Thoracic aorta (tissue), 2 donors: ENCODE data around the gene KCNA1. TPM values are rescaled to one million over a fixed set of nuclear protein-coding genes. Genes with fewer than 3 reads are reported as not detected.
"Not testable (repeated sequence)": the region's sequence is repeated elsewhere in the genome, so short reads cannot be mapped to it uniquely, and the experiment has no call there.

Experiments
- ATAC-seq: fragments of 150-250 bp; one replicate; pipeline ENCODE4 v1.8.0; 2017; ENCODE audit warnings: low read depth; ENCODE audit not compliant: insufficient number of reproducible peaks, low FRiP score
- DNase-seq: peaks from one replicate; pipeline ENCODE4 v3.0.0-alpha.2; 2020; ENCODE audit warnings: low spot score
- H3K27ac ChIP-seq, 2 donors: fragments of 200-600 bp; sonication (generic); 1 replicate in 1 of 2; 2 replicates in 1 of 2; pipeline ENCODE4 v1.5.1; 2016; ENCODE audit warnings: mild to moderate bottlenecking in 2 of 2, moderate library complexity in 2 of 2
- H3K27me3 ChIP-seq: fragments of 200-600 bp; sonication (generic); replicated peaks from 2 replicates; pipeline ENCODE4 v1.6.0; 2016; ENCODE audit warnings: mild to moderate bottlenecking; ENCODE audit not compliant: insufficient read depth
- H3K36me3 ChIP-seq: fragments of 200-600 bp; sonication (generic); one replicate; pipeline ENCODE4 v1.5.1; 2016
- H3K4me1 ChIP-seq, 2 donors: fragments of 200-600 bp; sonication (generic); 1 replicate in 1 of 2; 2 replicates in 1 of 2; pipeline versions ENCODE4 v1.5.1 to v1.6.0; 2016; ENCODE audit warnings: low read depth in 2 of 2, mild to moderate bottlenecking in 1 of 2; ENCODE audit not compliant: control insufficient read depth in 1 of 2
- H3K4me3 ChIP-seq: fragments of 200-600 bp; sonication (generic); 2 replicates; pipeline ENCODE4 v1.5.1; 2016; ENCODE audit warnings: mild to moderate bottlenecking
- H3K9me3 ChIP-seq: fragments of 200-600 bp; sonication (generic); 2 replicates; pipeline ENCODE4 v1.5.1; 2016
- total RNA-seq, 2 donors: library from RNA; depleted of rRNA; stranded (reverse); fragments of >200 nt; gene quantifications; one replicate each; pipeline versions ENCODE4 v1.1.0 to v1.2.3, GENCODE V29; 2016
- TF ChIP-seq, protein P1 (sequence below): fragments of 200-600 bp; sonication (generic); IDR thresholded peaks from one replicate; pipeline ENCODE4 v1.5.1; 2019; ENCODE audit warnings: antibody characterized with exemption

Gene KCNA1
- total RNA-seq, 2 donors from 2014 or later: 0.85 TPM; not detected in 1

DNA sequence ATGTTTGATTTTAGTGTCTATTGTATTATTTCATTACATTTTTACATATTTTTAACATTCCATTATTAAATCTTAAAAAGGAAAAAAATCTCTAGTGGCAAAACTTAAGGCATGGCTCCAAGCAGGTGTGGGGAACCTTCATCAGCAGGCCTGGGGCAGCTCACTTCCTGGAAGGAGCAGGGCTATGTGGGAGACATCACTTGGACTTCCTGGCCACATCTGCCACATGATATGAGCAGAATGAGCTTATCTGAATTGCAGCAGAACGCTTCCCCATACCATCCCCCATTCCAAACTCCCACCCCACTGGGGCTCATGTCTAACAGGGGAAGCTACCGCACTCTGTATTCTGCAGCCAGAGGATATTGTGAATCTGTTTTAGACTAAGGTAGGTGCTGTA, 35.0 kb upstream of the KCNA1 start:
- Histone ChIP-seq H3K9me3 (peaks cover 4% of the 10 kb centered on the region), H3K27me3 (no peaks in the 10 kb centered on the region), H3K4me1 (no peaks in the 10 kb centered on the region), H3K36me3 (no peaks in the 10 kb centered on the region), H3K4me3 (no peak overlapping the region), H3K27ac (no peak overlapping the region)
- ATAC-seq: no peak
- TF ChIP-seq, protein P1, sequence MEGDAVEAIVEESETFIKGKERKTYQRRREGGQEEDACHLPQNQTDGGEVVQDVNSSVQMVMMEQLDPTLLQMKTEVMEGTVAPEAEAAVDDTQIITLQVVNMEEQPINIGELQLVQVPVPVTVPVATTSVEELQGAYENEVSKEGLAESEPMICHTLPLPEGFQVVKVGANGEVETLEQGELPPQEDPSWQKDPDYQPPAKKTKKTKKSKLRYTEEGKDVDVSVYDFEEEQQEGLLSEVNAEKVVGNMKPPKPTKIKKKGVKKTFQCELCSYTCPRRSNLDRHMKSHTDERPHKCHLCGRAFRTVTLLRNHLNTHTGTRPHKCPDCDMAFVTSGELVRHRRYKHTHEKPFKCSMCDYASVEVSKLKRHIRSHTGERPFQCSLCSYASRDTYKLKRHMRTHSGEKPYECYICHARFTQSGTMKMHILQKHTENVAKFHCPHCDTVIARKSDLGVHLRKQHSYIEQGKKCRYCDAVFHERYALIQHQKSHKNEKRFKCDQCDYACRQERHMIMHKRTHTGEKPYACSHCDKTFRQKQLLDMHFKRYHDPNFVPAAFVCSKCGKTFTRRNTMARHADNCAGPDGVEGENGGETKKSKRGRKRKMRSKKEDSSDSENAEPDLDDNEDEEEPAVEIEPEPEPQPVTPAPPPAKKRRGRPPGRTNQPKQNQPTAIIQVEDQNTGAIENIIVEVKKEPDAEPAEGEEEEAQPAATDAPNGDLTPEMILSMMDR: no peak
- DNase-seq: no peak

DNA sequence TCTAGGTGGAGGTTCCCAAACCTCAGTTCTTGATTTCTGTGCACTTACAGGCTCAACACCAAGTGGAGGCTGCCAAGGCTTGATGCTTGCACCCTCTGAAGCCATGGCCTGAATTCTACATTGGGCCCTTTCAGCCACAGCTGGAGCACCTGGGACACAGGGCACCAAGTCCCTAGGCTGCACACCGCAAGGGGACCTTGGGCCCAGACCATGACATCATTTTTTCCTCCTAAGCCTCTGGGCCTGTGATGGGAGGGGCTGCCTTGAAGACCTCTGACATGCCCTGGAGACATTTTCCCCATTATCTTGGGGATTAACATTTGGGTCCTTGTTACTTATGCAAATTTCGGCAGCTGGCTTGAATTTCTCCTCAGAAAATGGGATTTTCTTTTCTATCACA, 30.2 kb upstream of the KCNA1 start:
- H3K27ac ChIP-seq, H3K36me3 ChIP-seq, H3K4me3 ChIP-seq, H3K9me3 ChIP-seq, H3K27me3 ChIP-seq, DNase-seq, ATAC-seq: not testable (repeated sequence)
- H3K4me1 ChIP-seq: peaks cover 0 to 11% of the 10 kb centered on the region in 2 donors

DNA sequence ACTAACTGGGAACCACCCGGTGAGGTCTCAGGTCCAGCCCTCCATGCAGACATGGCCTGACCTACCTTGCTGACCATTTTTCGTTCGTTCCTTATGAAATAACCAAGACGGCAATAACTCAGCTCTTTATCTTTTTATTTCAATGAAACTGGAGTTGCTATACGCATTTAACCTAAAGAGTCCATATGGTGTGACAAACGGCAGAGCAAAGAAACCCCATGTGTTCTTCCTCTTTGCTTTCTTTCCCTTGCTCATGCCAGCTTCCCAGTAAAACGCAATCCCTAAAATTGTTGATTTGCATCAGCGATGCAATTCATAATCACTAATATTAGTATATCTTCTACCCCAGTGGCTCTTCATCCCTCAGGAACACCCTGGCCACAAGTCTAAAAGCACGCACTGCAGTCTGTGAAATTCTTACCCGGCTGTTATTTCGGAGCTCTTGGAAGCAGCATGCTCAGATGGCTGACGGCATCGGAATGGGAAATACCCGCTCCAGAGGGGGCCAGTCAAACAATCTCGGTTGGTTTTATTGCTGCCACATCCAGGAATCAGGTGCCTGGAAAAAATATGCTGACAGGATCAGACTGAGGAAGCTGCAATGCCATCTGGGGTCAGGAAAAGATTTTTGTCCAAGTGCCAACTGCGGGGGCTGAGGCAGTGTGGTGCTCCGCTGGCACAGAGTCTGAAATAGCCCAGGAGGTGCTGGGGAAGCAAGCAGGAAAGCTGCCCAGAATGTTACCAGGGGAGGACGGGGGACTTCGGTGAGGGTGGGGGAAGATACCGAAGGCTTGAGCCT, 28.2 kb upstream of the KCNA1 start:
- TF ChIP-seq, protein P1: no peak
- Histone ChIP-seq H3K9me3 (peaks cover 4% of the 10 kb centered on the region), H3K27me3 (no peaks in the 10 kb centered on the region), H3K4me3 (peak overlapping the region; percentile 35), H3K36me3 (no peaks in the 10 kb centered on the region), H3K27ac (no peak overlapping the region), H3K4me1 (peaks cover 0 to 11% of the 10 kb centered on the region in 2 donors)
- DNase-seq (no peak), ATAC-seq (no peak)

DNA sequence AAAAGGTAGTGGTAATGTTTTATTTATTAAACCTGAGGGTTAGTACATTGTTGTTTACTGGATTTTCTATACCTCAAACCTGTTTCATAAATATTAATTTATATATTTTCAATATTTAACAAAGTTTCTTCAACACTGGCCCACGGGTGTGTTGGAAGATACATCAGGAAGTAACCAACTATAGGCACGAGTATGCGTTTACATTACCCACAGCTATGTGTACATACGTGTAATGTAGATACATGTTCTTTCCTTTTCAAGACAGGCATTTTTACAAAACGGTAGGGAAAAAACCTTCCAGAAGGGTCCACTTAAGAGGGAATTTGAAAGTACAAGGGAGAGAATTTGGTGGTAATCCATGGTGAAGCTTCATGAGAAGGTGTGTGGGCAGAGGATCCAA, 17.8 kb upstream of the KCNA1 start:
- Histone ChIP-seq H3K9me3 (no peaks in the 10 kb centered on the region), H3K4me1 (peaks cover 0 to 5% of the 10 kb centered on the region in 2 donors), H3K36me3 (no peaks in the 10 kb centered on the region), H3K4me3 (no peak overlapping the region), H3K27ac (no peak overlapping the region), H3K27me3 (peaks cover 7% of the 10 kb centered on the region)
- no peak for ATAC-seq
- DNase-seq: no peak
- TF ChIP-seq, protein P1: no peak

DNA sequence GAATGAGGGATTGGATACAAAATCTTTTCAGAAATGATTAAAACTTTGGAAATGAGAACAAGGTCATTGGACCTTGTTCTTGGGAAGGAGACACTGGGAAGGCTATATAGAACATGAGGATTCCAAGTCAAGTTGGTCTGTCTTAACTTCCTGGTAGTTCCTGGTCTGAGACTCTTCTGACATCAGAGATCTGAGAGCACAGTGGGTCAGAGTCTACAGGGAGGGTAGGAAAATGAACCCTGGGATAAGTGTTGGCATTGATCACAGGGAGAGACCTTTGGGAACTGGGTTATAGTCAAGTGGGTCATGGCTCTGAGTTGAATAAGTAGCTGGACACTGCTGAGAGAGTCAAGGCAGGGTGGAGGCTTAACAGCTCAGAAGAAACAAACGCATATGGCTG, 17.3 kb upstream of the KCNA1 start:
- TF ChIP-seq, protein P1: no peak

More for the DNA sequence above, 17.3 kb upstream of the KCNA1 start:
- H3K9me3 ChIP-seq: no peaks in the 10 kb centered on the region
- no peak for ATAC-seq
- DNase-seq: no peak
- no peak overlapping the region for H3K27ac ChIP-seq
- peaks cover 0 to 2% of the 10 kb centered on the region in 2 donors for H3K4me1 ChIP-seq
- H3K36me3 ChIP-seq: no peaks in the 10 kb centered on the region
- H3K4me3 ChIP-seq: no peak overlapping the region
- peaks cover 7% of the 10 kb centered on the region for H3K27me3 ChIP-seq
